ENCODE results near the gene FMN2. TPM values are rescaled to one million over a fixed set of nuclear protein-coding genes. Genes with fewer than 3 reads are reported as not detected.

FMN2 gene
- total RNA-seq, 1 donor = 11.2 TPM

GRCh38 chr1:240245629-240246020 is 153.9 kb downstream of the FMN2 start:
- peaks cover 45% of the 10 kb centered on the region for H3K79me2 ChIP-seq (ENCODE audit: insufficient read depth, low read length)
- no peaks in the 10 kb centered on the region for H4K20me1 ChIP-seq (ENCODE audit: insufficient read depth, low read length)
- no peak for DNase-seq (ENCODE audit: insufficient read length, low spot score, missing footprints)
- H3K9me3 ChIP-seq (ENCODE audit: low read depth, low read length) = no peaks in the 10 kb centered on the region
- no peak for TF ChIP-seq CTCF (IDR thresholded peaks at IDR 0.05; ENCODE audit: extremely low read depth, low read depth, low read length)
- H3K4me1 ChIP-seq (ENCODE audit: insufficient read depth, low read length) = peaks cover 49% of the 10 kb centered on the region
- H3K4me2 ChIP-seq (ENCODE audit: insufficient read depth, low read length) = peak overlapping the region; percentile 77
- no peak overlapping the region for H2AFZ ChIP-seq (ENCODE audit: low read length)
- no peaks in the 10 kb centered on the region for H3K27me3 ChIP-seq (ENCODE audit: insufficient read depth, low read length)
- H3K36me3 ChIP-seq (ENCODE audit: insufficient read depth, low read length) = peaks cover 6% of the 10 kb centered on the region
- peak overlapping the region; percentile 38 for H3K4me3 ChIP-seq (ENCODE audit: insufficient read depth, low read length)
- H3K27ac ChIP-seq (ENCODE audit: low read depth, low read length) = peak overlapping the region; percentile 95

GRCh38 chr1:240247899-240248298 is 156.2 kb downstream of the FMN2 start:
- no peak for DNase-seq (ENCODE audit: insufficient read length, low spot score, missing footprints)
- peaks cover 65% of the 10 kb centered on the region for H3K79me2 ChIP-seq (ENCODE audit: insufficient read depth, low read length)

GRCh38 chr1:240254006-240254405 is 162.3 kb downstream of the FMN2 start:
- no peak overlapping the region for H2AFZ ChIP-seq (ENCODE audit: low read length)
- H3K79me2 ChIP-seq (ENCODE audit: insufficient read depth, low read length) = peaks cover 74% of the 10 kb centered on the region
- no peak overlapping the region for H3K27ac ChIP-seq (ENCODE audit: low read depth, low read length)
- no peak overlapping the region for H3K4me2 ChIP-seq (ENCODE audit: insufficient read depth, low read length)
- no peaks in the 10 kb centered on the region for H3K9me3 ChIP-seq (ENCODE audit: low read depth, low read length)
- no peaks in the 10 kb centered on the region for H4K20me1 ChIP-seq (ENCODE audit: insufficient read depth, low read length)
- TF ChIP-seq CTCF (IDR thresholded peaks at IDR 0.05; ENCODE audit: extremely low read depth, low read depth, low read length) = no peak
- no peaks in the 10 kb centered on the region for H3K27me3 ChIP-seq (ENCODE audit: insufficient read depth, low read length)
- peaks cover 4% of the 10 kb centered on the region for H3K36me3 ChIP-seq (ENCODE audit: insufficient read depth, low read length)
- DNase-seq (ENCODE audit: insufficient read length, low spot score, missing footprints) = no peak
- H3K4me3 ChIP-seq (ENCODE audit: insufficient read depth, low read length) = no peak overlapping the region
- peaks cover 28% of the 10 kb centered on the region for H3K4me1 ChIP-seq (ENCODE audit: insufficient read depth, low read length)

More at GRCh38 chr1:240247899-240248298, 156.2 kb downstream of the FMN2 start:
- no peak for TF ChIP-seq CTCF (IDR thresholded peaks at IDR 0.05; ENCODE audit: extremely low read depth, low read depth, low read length)
- Histone ChIP-seq H3K4me1 (ENCODE audit: insufficient read depth, low read length) (peaks cover 41% of the 10 kb centered on the region), H3K27me3 (ENCODE audit: insufficient read depth, low read length) (no peaks in the 10 kb centered on the region), H3K36me3 (ENCODE audit: insufficient read depth, low read length) (peaks cover 6% of the 10 kb centered on the region), H3K27ac (ENCODE audit: low read depth, low read length) (no peak overlapping the region), H3K9me3 (ENCODE audit: low read depth, low read length) (no peaks in the 10 kb centered on the region), H3K4me3 (ENCODE audit: insufficient read depth, low read length) (no peak overlapping the region), H3K4me2 (ENCODE audit: insufficient read depth, low read length) (no peak overlapping the region), H2AFZ (ENCODE audit: low read length) (no peak overlapping the region), H4K20me1 (ENCODE audit: insufficient read depth, low read length) (no peaks in the 10 kb centered on the region)

- Histone ChIP-seq H3K9me3 (ENCODE audit: low read depth, low read length) (no peaks in the 10 kb centered on the region), H3K27ac (ENCODE audit: low read depth, low read length) (no peak overlapping the region), H2AFZ (ENCODE audit: low read length) (no peak overlapping the region), H4K20me1 (ENCODE audit: insufficient read depth, low read length) (no peaks in the 10 kb centered on the region), H3K79me2 (ENCODE audit: insufficient read depth, low read length) (peaks cover 65% of the 10 kb centered on the region), H3K4me2 (ENCODE audit: insufficient read depth, low read length) (no peak overlapping the region), H3K27me3 (ENCODE audit: insufficient read depth, low read length) (no peaks in the 10 kb centered on the region), H3K4me1 (ENCODE audit: insufficient read depth, low read length) (peaks cover 35% of the 10 kb centered on the region), H3K4me3 (ENCODE audit: insufficient read depth, low read length) (no peak overlapping the region), H3K36me3 (ENCODE audit: insufficient read depth, low read length) (no peaks in the 10 kb centered on the region)
- TF ChIP-seq CTCF (IDR thresholded peaks at IDR 0.05; ENCODE audit: extremely low read depth, low read depth, low read length) = no peak
- peak; percentile 8 for DNase-seq (ENCODE audit: insufficient read length, low spot score, missing footprints)
Observed at GRCh38 chr1:240254778-240255291, 163.2 kb downstream of the FMN2 start.
